GM19395 (cell line): ENCODE data around the gene ZBTB37.
"Not testable (repeated sequence)": the region's sequence is repeated elsewhere in the genome, so short reads cannot be mapped to it uniquely, and the experiment has no call there.

Experiments used
- ATAC-seq: cut with Tn5 transposase; IDR thresholded peaks from one replicate; pipeline ENCODE4 v1.9.1; 2021; ENCODE audit warnings: mild to moderate bottlenecking, moderate library complexity; ENCODE audit not compliant: unreplicated experiment

ZBTB37 gene

GRCh38 chr1:173868266-173869020 is at the start of gene ZBTB37:
TSS of gene ZBTB37 (plus strand) at chr1:173868380. CDS start at chr1:173870226, 1,846 bp downstream.
- peak; percentile 70 for ATAC-seq

- ATAC-seq, result no peak
These were observed 49.7 kb upstream of the ZBTB37 start for GRCh38 chr1:173818459-173818858.

GRCh38 chr1:173821680-173822079 is 46.5 kb upstream of the ZBTB37 start:
- ATAC-seq, result no peak

GRCh38 chr1:173823781-173824314 is 44.3 kb upstream of the ZBTB37 start:
- ATAC-seq, result peak; percentile 43

GRCh38 chr1:173824315-173825081 is 43.7 kb upstream of the ZBTB37 start, which contains the start of the genes CENPL and DARS2:
TSS of gene CENPL (minus strand) at chr1:173824883. CDS start at chr1:173811299, 13,584 bp downstream.
TSS of gene DARS2 (plus strand) at chr1:173824673. CDS start at chr1:173825230, 557 bp downstream.
- ATAC-seq, result peak; percentile 89

- no peak for ATAC-seq
These were observed 40.6 kb upstream of the ZBTB37 start for GRCh38 chr1:173827611-173828010.

GRCh38 chr1:173832748-173833147 is 35.4 kb upstream of the ZBTB37 start:
- no peak for ATAC-seq

GRCh38 chr1:173852105-173852504 is 16.1 kb upstream of the ZBTB37 start:
- ATAC-seq, result no peak

GRCh38 chr1:173853074-173853473 is 15.1 kb upstream of the ZBTB37 start:
- ATAC-seq, result no peak

GRCh38 chr1:173856014-173856413 is 12.2 kb upstream of the ZBTB37 start:
- no peak for ATAC-seq

- no peak for ATAC-seq
These were observed 11.3 kb upstream of the ZBTB37 start for GRCh38 chr1:173856903-173857302.

- no peak for ATAC-seq
These were observed 10.7 kb upstream of the ZBTB37 start for GRCh38 chr1:173857363-173857917.

- not testable (repeated sequence) for ATAC-seq
These were observed 8.6 kb upstream of the ZBTB37 start for GRCh38 chr1:173859547-173859946.

- ATAC-seq, result no peak
These were observed 8.1 kb upstream of the ZBTB37 start for GRCh38 chr1:173860065-173860464.

- ATAC-seq, result no peak
These were observed 6.4 kb upstream of the ZBTB37 start for GRCh38 chr1:173861731-173862145.

GRCh38 chr1:173862146-173862768 is 5.9 kb upstream of the ZBTB37 start:
- not testable (repeated sequence) for ATAC-seq

GRCh38 chr1:173862769-173863223 is 5.4 kb upstream of the ZBTB37 start:
- no peak for ATAC-seq

- no peak for ATAC-seq
These were observed 4.7 kb upstream of the ZBTB37 start for GRCh38 chr1:173863224-173864161.

GRCh38 chr1:173864179-173864867 is 3.9 kb upstream of the ZBTB37 start:
- ATAC-seq, result no peak
